GM12874 (cell line): ENCODE data around the gene MACROD1.

Experiments
- CTCF ChIP-seq: IDR thresholded peaks from 2 replicates; pipeline ENCODE4 v1.5.1; 2011; ENCODE audit warnings: low read depth, mild to moderate bottlenecking, control low read depth, low read length, moderate library complexity; ENCODE audit not compliant: insufficient read depth

MACROD1 gene

DNA sequence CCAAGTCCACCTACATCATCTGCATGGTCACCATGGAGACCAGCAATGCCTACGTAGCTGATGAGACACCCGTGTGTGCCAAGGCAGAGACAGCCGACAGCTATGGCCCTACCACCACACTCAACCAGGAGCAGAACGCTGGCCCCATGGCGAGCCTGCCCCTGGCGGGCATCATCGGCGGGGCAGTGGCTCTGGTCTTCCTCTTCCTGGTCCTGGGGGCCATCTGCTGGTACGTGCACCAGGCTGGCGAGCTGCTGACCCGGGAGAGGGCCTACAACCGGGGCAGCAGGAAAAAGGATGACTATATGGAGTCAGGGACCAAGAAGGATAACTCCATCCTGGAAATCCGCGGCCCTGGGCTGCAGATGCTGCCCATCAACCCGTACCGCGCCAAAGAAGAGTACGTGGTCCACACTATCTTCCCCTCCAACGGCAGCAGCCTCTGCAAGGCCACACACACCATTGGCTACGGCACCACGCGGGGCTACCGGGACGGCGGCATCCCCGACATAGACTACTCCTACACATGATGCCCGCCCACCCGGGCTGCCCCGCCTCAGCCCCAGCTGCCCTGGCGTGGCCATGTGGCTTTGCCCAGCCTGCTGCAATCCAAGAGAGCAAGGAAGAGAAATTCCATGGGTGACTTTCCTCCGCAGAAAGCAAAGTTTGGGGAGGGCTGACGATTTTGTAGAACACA lies 48.0 kb downstream of the MACROD1 start:
- TF ChIP-seq CTCF: no peak

DNA sequence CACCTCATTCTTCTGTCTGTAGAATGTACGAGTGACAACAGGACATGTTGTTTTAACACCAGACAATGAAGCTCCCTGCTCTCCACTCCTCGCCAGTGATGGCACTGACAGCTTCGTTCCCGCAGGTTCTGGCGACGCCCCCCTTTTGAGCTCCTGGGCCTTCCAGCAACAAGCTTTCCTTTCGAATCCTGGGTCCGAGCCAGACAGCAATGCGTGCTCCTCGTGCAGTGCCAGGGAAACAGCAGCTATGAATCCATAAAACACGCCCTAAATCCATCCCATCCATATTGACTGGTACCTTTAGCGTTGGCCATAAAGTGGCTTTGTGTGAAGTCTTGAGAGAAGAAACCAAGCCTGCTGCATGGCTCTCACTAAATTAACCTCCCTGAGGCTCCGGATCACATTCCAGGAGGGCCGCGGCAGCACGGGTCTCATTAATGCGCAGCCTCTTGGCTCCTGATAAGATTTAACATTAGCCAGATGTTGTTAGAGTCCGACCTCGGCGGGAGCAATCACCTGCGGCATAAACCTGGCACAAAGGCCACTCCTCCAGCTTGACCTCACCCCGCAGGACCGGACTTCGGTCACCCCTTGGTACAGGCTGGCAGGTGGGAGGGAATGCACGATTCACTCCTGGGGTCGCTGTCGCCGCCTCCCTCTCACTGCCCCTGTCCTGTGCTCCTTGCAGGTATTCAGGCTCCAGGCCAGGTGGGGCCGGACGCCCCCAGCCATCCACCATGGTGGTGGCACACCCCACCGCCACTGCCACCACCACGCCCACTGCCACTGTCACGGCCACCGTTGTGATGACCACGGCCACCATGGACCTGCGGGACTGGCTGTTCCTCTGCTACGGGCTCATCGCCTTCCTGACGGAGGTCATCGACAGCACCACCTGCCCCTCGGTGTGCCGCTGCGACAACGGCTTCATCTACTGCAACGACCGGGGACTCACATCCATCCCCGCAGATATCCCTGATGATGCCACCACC lies 50.1 kb downstream of the MACROD1 start:
- no peak for TF ChIP-seq CTCF

DNA sequence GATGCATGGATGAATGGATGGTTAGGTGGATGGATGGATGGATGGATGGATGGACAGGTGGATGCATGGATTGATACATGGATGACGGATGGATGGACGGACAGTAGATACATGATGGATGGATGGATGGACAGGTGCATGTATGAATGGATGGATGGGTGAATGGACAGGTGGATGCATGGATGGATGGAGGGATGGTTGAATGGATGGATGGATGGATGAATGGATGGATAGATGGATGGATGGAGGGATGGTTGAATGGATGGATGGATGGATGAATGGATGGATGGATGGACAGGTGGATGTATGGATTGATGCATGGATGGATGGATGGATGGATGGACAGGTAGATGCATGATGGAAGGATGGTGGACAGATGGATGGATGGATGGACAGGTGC lies 51.7 kb downstream of the MACROD1 start:
- no peak for TF ChIP-seq CTCF

- no peak for TF ChIP-seq CTCF
Observed at GRCh38 chr11:64113462-64113780, 52.5 kb downstream of the MACROD1 start.

DNA sequence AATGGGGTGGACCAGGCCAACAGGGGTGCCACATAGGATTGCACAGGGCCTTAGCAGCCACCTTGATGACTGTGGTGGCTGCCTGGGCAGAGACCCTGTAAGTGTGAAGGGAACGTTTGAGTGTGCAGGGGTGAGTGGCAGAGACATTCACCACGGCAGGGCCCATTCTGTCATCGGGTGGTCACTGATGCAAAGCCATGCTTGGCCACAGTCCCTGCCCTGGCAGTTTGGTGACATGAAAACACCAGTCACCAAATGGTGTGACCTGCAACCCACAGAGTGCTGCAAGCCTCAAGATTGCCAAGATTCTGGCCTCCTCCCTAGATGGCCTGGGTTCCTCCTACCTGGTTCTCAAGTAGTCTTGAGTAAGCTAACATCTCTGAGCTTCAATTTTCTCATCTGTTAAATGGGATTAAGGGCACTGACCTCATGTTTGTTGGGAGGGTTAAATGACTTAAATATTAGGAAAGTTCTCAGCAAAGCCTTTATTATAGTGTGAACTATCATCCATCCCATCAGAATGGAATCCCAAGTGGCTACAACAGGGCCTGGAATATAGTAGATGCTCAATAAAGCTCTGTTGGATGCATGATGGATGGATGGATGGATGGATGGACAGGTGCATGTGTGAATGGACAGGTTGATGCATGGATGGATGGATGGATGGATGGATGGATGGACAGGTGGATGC lies 53.0 kb downstream of the MACROD1 start:
- no peak for TF ChIP-seq CTCF

GRCh38 chr11:64110465-64111375 lies 55.2 kb downstream of the MACROD1 start:
- no peak for TF ChIP-seq CTCF
